Psoas muscle (tissue), 8 donors: ENCODE results near the gene ODC1. TPM values are rescaled to one million over a fixed set of nuclear protein-coding genes. Genes with fewer than 3 reads are reported as not detected.
A peak's percentile ranks its signal among the peaks of the same experiment; 100 is the strongest.

Experiments used
- ATAC-seq, 4 donors: fragments of 200-7000 bp; cut with Tn5 transposase; one replicate each; pipeline ENCODE4 v1.9.1; 2020; ENCODE audit warnings: moderate library complexity in 3 of 4, mild to moderate bottlenecking in 2 of 4
- DNase-seq, 2 donors: peaks; one replicate each; pipeline ENCODE4 v3.0.0-alpha.2; 2020
- H3K27ac ChIP-seq: fragments of 200-600 bp; one replicate; pipeline ENCODE4 v1.8.0; 2022
- H3K27me3 ChIP-seq, 3 donors: fragments of 200-600 bp in 1 of 3; one replicate each; pipeline versions ENCODE4 v1.6.1 to v1.8.0; 2013 to 2022; ENCODE audit warnings: low read length in 2 of 3, mild to moderate bottlenecking in 2 of 3, moderate library complexity in 1 of 3; ENCODE audit not compliant: insufficient read depth in 3 of 3
- H3K36me3 ChIP-seq, 2 donors: fragments of 200-600 bp in 1 of 2; one replicate each; pipeline versions ENCODE4 v1.6.1 to v1.8.0; 2013 to 2022; ENCODE audit warnings: low read depth in 1 of 2, mild to moderate bottlenecking in 1 of 2, moderate library complexity in 1 of 2; ENCODE audit not compliant: insufficient read depth in 1 of 2
- H3K4me1 ChIP-seq: fragments of 200-600 bp; one replicate; pipeline ENCODE4 v1.8.0; 2022
- H3K4me3 ChIP-seq: fragments of 200-600 bp; one replicate; pipeline ENCODE4 v1.8.0; 2022; ENCODE audit warnings: mild to moderate bottlenecking
- H3K9me3 ChIP-seq: fragments of 200-600 bp; one replicate; pipeline ENCODE4 v1.8.0; 2022
- WGBS, 3 donors: extraction: QIAGEN DNeasy Blood & Tissue Kit; methylation state at CpG; one replicate each; pipeline versions ENCODE4 v1.1.6 to v1.1.7; 2013; 5-methylcytosine and 5-hydroxymethylcytosine counted together
- intact Hi-C, 2 donors: fragments of 100-400 bp; cut with DNase I; formaldehyde crosslinking; loops; one replicate each; pipeline versions ENCODE4 v1.11.0 to v1.14.2; 2022
- polyA plus RNA-seq, 3 donors: library from polyadenylated mRNA; stranded (reverse); fragments of 200-250 nt; gene quantifications; one replicate each; pipeline ENCODE4 v1.2.3, GENCODE V29; 2013
- total RNA-seq, 4 donors: library from RNA; stranded (reverse); fragmentation: NEBNext Ultra II Directional in 2 of 4; extraction: Animal tissue kit (Norgen Biotek cat#: 25700) in 2 of 4; gene quantifications; one replicate each; pipeline versions ENCODE4 v1.2.1 to v1.2.4, GENCODE V29; 2021 to 2023
- TF ChIP-seq, protein P1 (sequence below): fragments of 200-600 bp; IDR thresholded peaks from one replicate; pipeline ENCODE4 v1.8.0; 2022; ENCODE audit warnings: antibody characterized with exemption
- donor health status: healthy with polysubstance abuse.
- donor health status: DM: no; HTN: no; CAD: no; lungs with moderate emphysema.
- donor health status: Bipolar disorder and iron deficiency.
- donor health status: healthy.
- donor health status: DM: yes; HTN: yes; CAD: no.
- donor health status: DM: no; HTN: no; CAD: no.
- donor health status: DM: no; HTN: no; CAD: no.
- donor health status: DM: yes; HTN: yes; CAD: no.

ODC1 gene
- total and polyA plus RNA-seq, 7 donors: 56.8 to 226 (median 106) TPM

DNA sequence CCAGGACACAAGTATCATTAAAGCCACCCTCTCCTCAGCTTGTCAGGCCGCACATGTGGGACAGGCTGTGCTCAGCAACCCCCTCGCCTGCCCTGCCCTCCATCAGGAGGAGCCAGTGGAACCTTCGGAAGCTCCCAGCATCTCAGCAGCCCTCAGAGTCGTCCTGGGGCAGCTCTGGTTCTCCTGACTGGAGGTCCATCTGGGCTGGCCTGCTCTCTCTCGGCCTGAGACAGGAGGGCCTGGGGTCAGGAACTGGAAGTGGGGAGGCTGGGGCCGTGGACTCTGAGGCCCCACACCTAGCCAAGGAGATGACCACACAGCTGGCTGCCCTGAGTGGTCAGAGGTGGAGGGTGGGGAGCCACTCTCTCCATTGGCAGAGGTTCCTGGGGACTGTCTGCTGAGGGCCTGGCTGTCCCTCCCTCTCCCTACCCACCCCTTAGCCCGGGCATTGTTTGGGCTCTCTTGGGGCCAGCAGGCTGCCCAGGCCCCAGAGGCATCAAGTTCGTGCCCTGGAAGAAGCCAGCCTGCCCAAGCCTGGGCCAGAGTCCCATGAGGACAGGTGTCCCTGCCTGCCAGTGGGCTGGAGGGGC lies 23.1 kb downstream of the ODC1 start:
- intact Hi-C loops: no loop called here
- H3K4me3 ChIP-seq: no peak overlapping the region
- WGBS, 3 donors: 54 to 87% (median 73%) methylated on average over 7 to 8 of the region's 8 CpGs
- H3K36me3 ChIP-seq: peaks cover 0 to 6% of the 10 kb centered on the region in 2 donors
- H3K27ac ChIP-seq: no peak overlapping the region
- H3K27me3 ChIP-seq: peaks cover 0 to 2% (median 0%) of the 10 kb centered on the region in 3 donors
- H3K4me1 ChIP-seq: no peaks in the 10 kb centered on the region
- H3K9me3 ChIP-seq: no peaks in the 10 kb centered on the region
- ATAC-seq (peak in 1 of 4 donors; percentile 41), DNase-seq (peak in 1 of 2 donors; percentile 35)
- TF ChIP-seq, protein P1, sequence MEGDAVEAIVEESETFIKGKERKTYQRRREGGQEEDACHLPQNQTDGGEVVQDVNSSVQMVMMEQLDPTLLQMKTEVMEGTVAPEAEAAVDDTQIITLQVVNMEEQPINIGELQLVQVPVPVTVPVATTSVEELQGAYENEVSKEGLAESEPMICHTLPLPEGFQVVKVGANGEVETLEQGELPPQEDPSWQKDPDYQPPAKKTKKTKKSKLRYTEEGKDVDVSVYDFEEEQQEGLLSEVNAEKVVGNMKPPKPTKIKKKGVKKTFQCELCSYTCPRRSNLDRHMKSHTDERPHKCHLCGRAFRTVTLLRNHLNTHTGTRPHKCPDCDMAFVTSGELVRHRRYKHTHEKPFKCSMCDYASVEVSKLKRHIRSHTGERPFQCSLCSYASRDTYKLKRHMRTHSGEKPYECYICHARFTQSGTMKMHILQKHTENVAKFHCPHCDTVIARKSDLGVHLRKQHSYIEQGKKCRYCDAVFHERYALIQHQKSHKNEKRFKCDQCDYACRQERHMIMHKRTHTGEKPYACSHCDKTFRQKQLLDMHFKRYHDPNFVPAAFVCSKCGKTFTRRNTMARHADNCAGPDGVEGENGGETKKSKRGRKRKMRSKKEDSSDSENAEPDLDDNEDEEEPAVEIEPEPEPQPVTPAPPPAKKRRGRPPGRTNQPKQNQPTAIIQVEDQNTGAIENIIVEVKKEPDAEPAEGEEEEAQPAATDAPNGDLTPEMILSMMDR: no peak

DNA sequence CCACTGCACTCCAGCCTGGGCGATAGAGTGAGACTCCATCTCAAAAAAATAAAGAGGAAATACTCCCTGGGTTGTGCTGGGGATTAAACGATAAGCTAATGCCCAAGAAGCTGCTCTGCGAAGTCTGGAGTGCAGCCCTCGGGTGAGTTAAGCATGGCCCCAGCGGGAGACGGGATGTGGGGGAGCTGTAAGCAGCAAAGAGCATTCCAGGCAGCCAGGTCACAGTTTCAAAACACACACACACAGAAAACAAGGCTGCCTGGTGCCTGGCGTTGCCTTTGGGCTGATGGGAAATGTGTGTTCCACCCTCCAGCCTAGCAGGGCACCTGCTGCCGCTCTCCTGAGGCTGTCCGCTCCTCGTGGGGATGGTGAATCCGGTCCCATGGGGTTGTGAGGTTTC lies 24.1 kb downstream of the ODC1 start:
- intact Hi-C loops: no loop called here
- no peak overlapping the region for H3K27ac ChIP-seq
- peaks cover 0 to 8% of the 10 kb centered on the region in 2 donors for H3K36me3 ChIP-seq
- TF ChIP-seq, protein P1: no peak
- H3K27me3 ChIP-seq: peaks cover 0 to 2% (median 0%) of the 10 kb centered on the region in 3 donors
- no peak overlapping the region for H3K4me3 ChIP-seq
- no peak for DNase-seq
- H3K4me1 ChIP-seq: no peaks in the 10 kb centered on the region
- ATAC-seq: no peak
- WGBS, 3 donors: 83 to 90% (median 86%) methylated on average over 11 of the region's 11 CpGs
- H3K9me3 ChIP-seq: no peaks in the 10 kb centered on the region

DNA sequence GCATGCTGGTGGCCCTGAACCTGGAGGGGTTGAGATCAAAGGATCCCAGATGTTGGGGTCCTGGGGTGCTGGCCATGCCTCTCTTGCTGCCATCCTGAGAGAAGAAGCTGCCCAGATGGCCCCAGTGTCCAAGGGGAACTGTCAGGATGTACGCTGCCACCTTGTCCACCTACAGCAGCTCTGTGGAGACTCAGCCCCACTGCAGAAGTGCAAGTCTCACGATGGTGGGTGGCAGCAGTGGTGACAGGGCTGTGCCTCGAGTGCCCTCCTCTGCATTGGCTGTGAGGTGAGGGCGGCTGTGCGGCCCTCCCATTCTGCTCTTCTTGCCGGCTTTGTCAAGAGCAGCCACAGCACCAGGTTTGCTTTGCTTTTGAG lies 24.7 kb downstream of the ODC1 start:
- peaks cover 0 to 2% (median 0%) of the 10 kb centered on the region in 3 donors for H3K27me3 ChIP-seq
- no peak overlapping the region for H3K27ac ChIP-seq
- H3K36me3 ChIP-seq: peaks cover 0 to 8% of the 10 kb centered on the region in 2 donors
- ATAC-seq (no peak), DNase-seq (no peak)
- no peak overlapping the region for H3K4me3 ChIP-seq
- TF ChIP-seq, protein P1: no peak
- no peaks in the 10 kb centered on the region for H3K4me1 ChIP-seq
- H3K9me3 ChIP-seq: no peaks in the 10 kb centered on the region
- WGBS, 3 donors: 91 to 100% (median 92%) methylated on average over 5 to 6 of the region's 6 CpGs
- intact Hi-C loops: no loop called here

DNA sequence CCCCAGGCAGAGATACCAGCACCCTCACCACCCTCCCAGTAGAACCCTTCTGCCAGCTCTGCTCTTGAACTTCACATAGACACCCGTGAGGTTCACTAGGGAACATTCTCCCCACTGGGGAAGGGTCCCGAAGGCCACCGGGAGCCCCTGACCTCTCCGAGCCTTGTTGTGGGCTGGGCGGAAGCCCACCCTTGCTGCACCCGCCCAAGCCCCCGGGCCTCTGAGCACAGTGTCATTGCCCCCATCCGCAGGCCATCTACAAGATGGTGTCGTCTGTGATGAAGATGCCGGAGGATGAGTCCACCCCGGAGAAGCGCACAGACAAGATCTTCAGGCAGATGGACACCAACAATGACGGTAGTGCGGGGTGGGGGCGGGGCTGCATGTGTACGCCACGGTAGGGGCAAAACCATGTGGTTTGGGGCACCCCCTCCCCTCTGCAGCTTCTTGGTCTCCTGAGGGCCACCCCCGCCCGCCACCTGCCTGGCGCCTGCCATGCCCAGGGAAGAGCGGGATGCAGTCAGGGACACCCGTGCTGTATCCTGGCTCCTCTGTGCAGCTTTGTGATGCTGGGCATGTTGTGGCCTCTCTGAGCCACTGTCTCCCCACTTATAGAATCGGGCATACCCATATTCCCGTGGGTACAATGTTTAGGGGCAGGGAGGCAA lies 25.3 kb downstream of the ODC1 start:
- H3K9me3 ChIP-seq: no peaks in the 10 kb centered on the region
- H3K4me3 ChIP-seq: no peak overlapping the region
- intact Hi-C loops: no loop called here
- no peak for DNase-seq
- H3K27ac ChIP-seq: no peak overlapping the region
- TF ChIP-seq, protein P1: no peak
- 92 to 94% (median 93%) methylated on average over 24 of the region's 24 CpGs for WGBS, 3 donors
- no peaks in the 10 kb centered on the region for H3K4me1 ChIP-seq
- peaks cover 0 to 2% (median 0%) of the 10 kb centered on the region in 3 donors for H3K27me3 ChIP-seq
- ATAC-seq: no peak
- H3K36me3 ChIP-seq: peaks cover 0 to 8% of the 10 kb centered on the region in 2 donors
